Astrocyte (in vitro differentiated cells and primary cell): ENCODE measurements around the gene ADAM11. TPM values are rescaled to one million over a fixed set of nuclear protein-coding genes. Genes with fewer than 3 reads are reported as not detected.

Source experiments
- DNase-seq: peaks from one replicate; pipeline ENCODE4 v3.0.0-alpha.2; 2010; ENCODE audit warnings: low read depth
- FAIRE-seq: peaks from 2 replicates; lab custom pipeline; 2011; peaks lifted over from hg19 to GRCh38; lab: Jason Lieb, UNC
- H2AFZ ChIP-seq: 2 replicates; pipeline ENCODE4 v1.6.0; 2012; ENCODE audit warnings: low read depth, low read length, inconsistent platforms
- H3K27ac ChIP-seq: 2 replicates; pipeline ENCODE4 v1.5.1; 2011; ENCODE audit warnings: low read depth, low read length, inconsistent platforms
- H3K27me3 ChIP-seq: 2 replicates; pipeline ENCODE4 v1.6.0; 2011; ENCODE audit warnings: low read length, inconsistent platforms; ENCODE audit not compliant: insufficient read depth
- H3K36me3 ChIP-seq: 2 replicates; pipeline ENCODE4 v1.5.1; 2011; ENCODE audit warnings: low read length, inconsistent platforms; ENCODE audit not compliant: insufficient read depth
- H3K4me1 ChIP-seq: 2 replicates; pipeline ENCODE4 v1.5.1; 2011; ENCODE audit warnings: low read length, inconsistent platforms; ENCODE audit not compliant: insufficient read depth
- H3K4me2 ChIP-seq: 2 replicates; pipeline ENCODE4 v1.6.0; 2012; ENCODE audit warnings: low read length, inconsistent platforms
- H3K4me3 ChIP-seq: 2 replicates; pipeline ENCODE4 v1.5.1; 2011; ENCODE audit warnings: low read depth, mild to moderate bottlenecking, low read length, inconsistent platforms; ENCODE audit not compliant: insufficient read depth
- H3K79me2 ChIP-seq: 2 replicates; pipeline ENCODE4 v1.6.0; 2012; ENCODE audit warnings: mild to moderate bottlenecking, low read length, inconsistent platforms; ENCODE audit not compliant: insufficient read depth
- H3K9ac ChIP-seq: 2 replicates; pipeline ENCODE4 v1.6.0; 2012; ENCODE audit warnings: mild to moderate bottlenecking, low read length, inconsistent platforms
- H3K9me3 ChIP-seq: 2 replicates; pipeline ENCODE4 v1.5.1; 2012; ENCODE audit warnings: low read depth, mild to moderate bottlenecking, low read length, inconsistent platforms; ENCODE audit not compliant: insufficient read depth
- H4K20me1 ChIP-seq: 2 replicates; pipeline ENCODE4 v1.6.0; 2012; ENCODE audit warnings: low read length, inconsistent platforms; ENCODE audit not compliant: insufficient read depth
- H3K27ac Mint-ChIP-seq: one replicate; pipeline ENCODE4 v1.8.0; 2021; ENCODE audit warnings: mild to moderate bottlenecking, mixed read lengths; ENCODE audit not compliant: unreplicated experiment
- H3K27me3 Mint-ChIP-seq: one replicate; pipeline ENCODE4 v1.8.0; 2021; ENCODE audit warnings: low read depth, mixed read lengths; ENCODE audit not compliant: unreplicated experiment
- H3K36me3 Mint-ChIP-seq: one replicate; pipeline ENCODE4 v1.8.0; 2021; ENCODE audit warnings: low read depth, mixed read lengths; ENCODE audit not compliant: unreplicated experiment
- H3K4me1 Mint-ChIP-seq: one replicate; pipeline ENCODE4 v1.8.0; 2021; ENCODE audit warnings: low read depth, mixed read lengths; ENCODE audit not compliant: unreplicated experiment
- H3K4me3 Mint-ChIP-seq: one replicate; pipeline ENCODE4 v1.8.0; 2021; ENCODE audit warnings: mild to moderate bottlenecking, moderate library complexity, mixed read lengths; ENCODE audit not compliant: unreplicated experiment
- H3K9me3 Mint-ChIP-seq: one replicate; pipeline ENCODE4 v1.8.0; 2021; ENCODE audit warnings: mild to moderate bottlenecking, mixed read lengths; ENCODE audit not compliant: unreplicated experiment
- EZH2 ChIP-seq: IDR thresholded peaks from 2 replicates; pipeline ENCODE4 v1.6.1; 2012; ENCODE audit warnings: mild to moderate bottlenecking, low read length, inconsistent platforms; ENCODE audit not compliant: insufficient read depth
- total RNA-seq: library from RNA; stranded (reverse); gene quantifications from 2 replicates; pipeline ENCODE4 v1.2.1, GENCODE V29; 2021
- TF ChIP-seq, protein P1 (sequence below): IDR thresholded peaks from 2 replicates; pipeline ENCODE4 v1.5.1; 2011; ENCODE audit warnings: low read depth, mild to moderate bottlenecking, inconsistent platforms, low read length, moderate library complexity; ENCODE audit not compliant: insufficient read depth

ADAM11 gene
- total RNA-seq, 1 donor from 2014 or later = 0.43 TPM

DNA sequence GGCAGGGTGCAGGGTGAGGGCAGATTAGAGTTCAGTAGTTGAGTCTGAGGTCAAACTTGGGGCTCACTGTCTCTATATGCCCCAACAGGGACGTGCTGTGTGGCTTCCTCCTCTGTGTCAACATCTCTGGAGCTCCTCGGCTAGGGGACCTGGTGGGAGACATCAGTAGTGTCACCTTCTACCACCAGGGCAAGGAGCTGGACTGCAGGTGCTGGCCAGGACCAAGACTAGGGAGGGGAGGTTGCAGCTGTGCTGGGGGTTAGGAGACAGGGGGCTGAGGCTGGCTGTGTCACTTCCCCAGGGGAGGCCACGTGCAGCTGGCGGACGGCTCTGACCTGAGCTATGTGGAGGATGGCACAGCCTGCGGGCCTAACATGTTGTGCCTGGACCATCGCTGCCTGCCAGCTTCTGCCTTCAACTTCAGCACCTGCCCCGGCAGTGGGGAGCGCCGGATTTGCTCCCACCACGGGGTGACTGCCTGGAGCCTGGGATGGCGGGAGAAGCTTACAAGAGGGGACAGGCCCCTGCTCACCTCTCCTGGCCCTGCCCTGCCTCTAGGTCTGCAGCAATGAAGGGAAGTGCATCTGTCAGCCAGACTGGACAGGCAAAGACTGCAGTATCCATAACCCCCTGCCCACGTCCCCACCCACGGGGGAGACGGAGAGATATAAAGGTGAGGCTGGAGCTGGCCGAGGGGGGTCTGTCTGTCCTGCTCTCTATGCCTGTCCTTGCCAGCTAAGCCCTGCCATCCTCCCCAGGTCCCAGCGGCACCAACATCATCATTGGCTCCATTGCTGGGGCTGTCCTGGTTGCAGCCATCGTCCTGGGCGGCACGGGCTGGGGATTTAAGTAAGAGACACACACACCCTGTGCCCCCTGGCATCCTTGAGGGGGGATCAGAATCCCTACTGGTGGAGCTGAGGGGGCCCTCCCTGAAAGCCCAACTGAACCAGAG lies 18.9 kb downstream of the ADAM11 start:
- H3K79me2 ChIP-seq = no peaks in the 10 kb centered on the region
- H3K9me3 Mint-ChIP-seq = no peaks in the 10 kb centered on the region
- FAIRE-seq = no peak

DNA sequence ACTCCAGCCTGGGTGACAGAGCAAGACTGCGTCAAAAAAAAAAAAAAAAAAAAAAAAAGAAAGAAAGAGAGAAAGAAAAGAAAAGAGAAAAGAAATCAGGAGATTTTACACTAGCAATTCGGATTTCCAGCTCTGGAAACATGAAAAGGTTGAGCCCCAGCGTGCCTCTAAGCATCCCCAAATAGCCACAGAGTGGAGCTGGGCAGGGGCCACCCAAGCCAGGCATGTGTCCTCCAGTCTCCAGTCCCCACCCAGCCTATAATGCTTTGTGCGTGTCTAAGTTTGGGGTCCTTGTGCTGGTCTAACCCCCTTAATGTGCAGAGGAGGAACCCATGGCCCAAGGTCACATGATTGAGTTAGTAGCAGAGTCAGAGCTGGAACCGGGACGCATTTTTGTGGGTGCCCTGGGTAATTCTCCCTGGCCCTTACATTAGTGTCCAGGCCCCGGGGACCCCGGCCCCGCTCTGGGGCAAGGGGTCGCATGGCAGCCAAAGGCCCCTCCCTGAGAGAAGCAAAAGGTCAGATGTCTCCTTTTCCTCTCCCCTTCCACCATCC lies 19.9 kb downstream of the ADAM11 start:
- no peaks in the 10 kb centered on the region for H3K36me3 ChIP-seq
- FAIRE-seq = no peak
- H3K4me2 ChIP-seq = peak overlapping the region; percentile 87

More for the DNA sequence above, 18.9 kb downstream of the ADAM11 start:
- Mint-ChIP-seq H3K4me3 (no peak overlapping the region), H3K27me3 (peaks cover 16% of the 10 kb centered on the region), H3K27ac (no peak overlapping the region), H3K4me1 (peaks cover under 1% of the 10 kb centered on the region), H3K36me3 (no peaks in the 10 kb centered on the region)
- Histone ChIP-seq H2AFZ (no peak overlapping the region), H3K9me3 (no peaks in the 10 kb centered on the region), H3K4me2 (no peak overlapping the region), H3K27ac (no peak overlapping the region), H3K4me1 (peaks cover 13% of the 10 kb centered on the region), H3K27me3 (no peaks in the 10 kb centered on the region), H4K20me1 (no peaks in the 10 kb centered on the region), H3K4me3 (no peak overlapping the region), H3K9ac (no peak overlapping the region), H3K36me3 (no peaks in the 10 kb centered on the region)
- TF ChIP-seq, protein P1, sequence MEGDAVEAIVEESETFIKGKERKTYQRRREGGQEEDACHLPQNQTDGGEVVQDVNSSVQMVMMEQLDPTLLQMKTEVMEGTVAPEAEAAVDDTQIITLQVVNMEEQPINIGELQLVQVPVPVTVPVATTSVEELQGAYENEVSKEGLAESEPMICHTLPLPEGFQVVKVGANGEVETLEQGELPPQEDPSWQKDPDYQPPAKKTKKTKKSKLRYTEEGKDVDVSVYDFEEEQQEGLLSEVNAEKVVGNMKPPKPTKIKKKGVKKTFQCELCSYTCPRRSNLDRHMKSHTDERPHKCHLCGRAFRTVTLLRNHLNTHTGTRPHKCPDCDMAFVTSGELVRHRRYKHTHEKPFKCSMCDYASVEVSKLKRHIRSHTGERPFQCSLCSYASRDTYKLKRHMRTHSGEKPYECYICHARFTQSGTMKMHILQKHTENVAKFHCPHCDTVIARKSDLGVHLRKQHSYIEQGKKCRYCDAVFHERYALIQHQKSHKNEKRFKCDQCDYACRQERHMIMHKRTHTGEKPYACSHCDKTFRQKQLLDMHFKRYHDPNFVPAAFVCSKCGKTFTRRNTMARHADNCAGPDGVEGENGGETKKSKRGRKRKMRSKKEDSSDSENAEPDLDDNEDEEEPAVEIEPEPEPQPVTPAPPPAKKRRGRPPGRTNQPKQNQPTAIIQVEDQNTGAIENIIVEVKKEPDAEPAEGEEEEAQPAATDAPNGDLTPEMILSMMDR = no peak
- TF ChIP-seq EZH2 = no peak
- no peak for DNase-seq

More for the DNA sequence above, 19.9 kb downstream of the ADAM11 start:
- no peaks in the 10 kb centered on the region for H3K9me3 Mint-ChIP-seq
- H3K27me3 ChIP-seq = no peaks in the 10 kb centered on the region
- no peak for TF ChIP-seq EZH2
- TF ChIP-seq, protein P1 = no peak
- H3K4me1 ChIP-seq = peaks cover 13% of the 10 kb centered on the region
- H3K27ac ChIP-seq = no peak overlapping the region
- peak overlapping the region; percentile 89 for H2AFZ ChIP-seq
- no peak overlapping the region for H3K4me3 ChIP-seq
- DNase-seq = no peak
- no peaks in the 10 kb centered on the region for H4K20me1 ChIP-seq
- H3K4me1 Mint-ChIP-seq = peaks cover 2% of the 10 kb centered on the region
- H3K27me3 Mint-ChIP-seq = peaks cover 9% of the 10 kb centered on the region
- no peaks in the 10 kb centered on the region for H3K79me2 ChIP-seq
- no peaks in the 10 kb centered on the region for H3K36me3 Mint-ChIP-seq
- H3K27ac Mint-ChIP-seq = peak overlapping the region; percentile 47
- peak overlapping the region; percentile 34 for H3K4me3 Mint-ChIP-seq
- H3K9ac ChIP-seq = peak overlapping the region; percentile 77
- H3K9me3 ChIP-seq = no peaks in the 10 kb centered on the region
